Embryonic facial prominence (tissue), 1 donor: Measurements from ENCODE around the gene ALKBH7.
"Not testable (repeated sequence)": the region's sequence is repeated elsewhere in the genome, so short reads cannot be mapped to it uniquely, and the experiment has no call there.

Source experiments
- DNase-seq: peaks from one replicate; pipeline ENCODE4 v3.0.0-alpha.2; 2016; ENCODE audit errors: extremely low spot score

The ALKBH7 gene

DNA sequence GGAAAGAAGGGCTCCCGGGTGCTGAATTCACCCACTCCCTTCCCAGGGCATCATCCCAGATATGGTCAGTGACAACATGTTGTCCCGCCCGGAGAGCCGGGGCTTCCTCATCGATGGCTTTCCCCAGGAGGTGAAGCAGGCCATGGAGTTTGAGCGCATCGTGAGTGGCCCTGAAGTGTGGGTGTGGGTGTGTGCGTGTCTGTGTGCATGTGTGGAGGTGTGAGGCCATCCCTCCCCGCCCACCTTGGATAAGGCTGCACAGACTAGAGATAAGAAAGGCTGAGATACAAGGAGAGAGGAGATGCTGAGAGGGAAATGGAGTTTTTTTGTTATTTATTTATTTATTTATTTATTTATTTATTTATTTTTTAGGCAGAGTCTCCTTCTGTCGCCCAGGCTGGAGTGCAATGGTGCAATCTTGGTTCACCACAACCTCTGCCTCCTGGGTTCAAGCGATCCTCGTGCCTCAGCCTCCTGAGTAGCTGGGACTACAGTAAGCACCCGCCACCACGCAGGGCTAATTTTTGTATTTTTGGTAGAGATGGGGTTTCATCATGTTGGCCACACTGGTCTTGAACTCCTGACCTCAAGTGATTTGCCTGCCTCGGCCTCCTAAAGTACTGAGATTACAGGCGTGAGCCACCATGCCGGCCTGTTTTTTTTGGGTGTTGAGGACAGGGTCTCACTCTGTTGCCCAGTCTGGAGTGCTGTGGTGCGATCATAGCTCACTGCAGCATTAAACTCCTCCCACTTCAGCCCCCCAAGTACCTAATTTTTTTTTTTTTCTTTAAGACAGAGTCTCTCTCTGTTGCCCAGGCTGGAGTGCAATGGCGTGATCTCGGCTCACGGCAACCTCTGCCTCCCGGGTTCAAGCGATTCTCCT lies 27.7 kb downstream of the ALKBH7 start:
- DNase-seq, result not testable (repeated sequence)

GRCh38 chr19:6402058-6402457 lies 29.5 kb downstream of the ALKBH7 start:
- DNase-seq, result no peak

- DNase-seq, result peak; percentile 75
Observed at GRCh38 chr19:6402837-6403608, 30.4 kb downstream of the ALKBH7 start.

DNA sequence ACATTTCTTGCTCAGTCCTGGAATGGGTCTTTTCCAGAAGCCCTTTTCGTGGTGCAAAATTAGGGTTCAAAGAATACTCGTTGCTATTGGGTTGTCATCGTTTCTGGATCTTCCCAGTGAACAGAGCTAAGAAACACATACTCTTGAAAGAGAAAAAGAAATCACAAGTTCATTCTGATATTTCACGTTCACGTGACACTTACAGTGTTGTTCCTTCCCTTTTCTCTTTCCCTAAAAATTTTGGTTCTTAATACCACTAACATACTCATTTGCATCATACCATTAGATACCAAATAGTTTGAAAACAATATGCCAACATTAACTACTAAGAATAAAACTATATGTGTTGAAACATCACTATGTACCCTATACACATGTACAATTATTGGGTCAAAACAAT lies 33.8 kb downstream of the ALKBH7 start:
- DNase-seq, result no peak

- no peak for DNase-seq
Observed at GRCh38 chr19:6409346-6409745, 36.8 kb downstream of the ALKBH7 start.

DNA sequence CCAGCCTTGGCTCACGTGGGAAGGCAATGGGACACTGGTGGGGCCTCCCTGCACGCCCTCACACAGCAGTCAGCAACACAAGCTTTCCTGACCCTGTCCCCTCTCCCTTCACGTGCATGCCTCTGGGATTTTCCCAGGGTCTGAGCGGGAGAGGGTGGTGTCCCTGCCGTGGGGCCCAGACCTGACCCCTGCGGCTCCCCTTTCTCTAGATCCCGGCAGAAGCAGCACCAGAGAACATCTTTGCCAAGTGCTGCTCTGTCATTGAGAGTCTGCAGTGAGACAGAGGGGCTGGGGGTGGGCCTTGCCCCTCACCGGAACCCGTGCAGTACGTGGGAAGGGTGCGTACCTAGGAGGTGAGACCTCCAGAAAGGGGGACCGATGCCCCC lies 39.5 kb downstream of the ALKBH7 start:
- no peak for DNase-seq

- DNase-seq, result no peak
Observed at GRCh38 chr19:6412447-6413091, 40.0 kb downstream of the ALKBH7 start.

- DNase-seq, result no peak
Observed at GRCh38 chr19:6413291-6413690, 40.7 kb downstream of the ALKBH7 start.

- no peak for DNase-seq
Observed at GRCh38 chr19:6413721-6414643, 41.4 kb downstream of the ALKBH7 start.

- no peak for DNase-seq
Observed at GRCh38 chr19:6414793-6415590, 42.4 kb downstream of the ALKBH7 start.

- DNase-seq, result no peak
Observed at GRCh38 chr19:6415591-6416190, 43.1 kb downstream of the ALKBH7 start.

DNA sequence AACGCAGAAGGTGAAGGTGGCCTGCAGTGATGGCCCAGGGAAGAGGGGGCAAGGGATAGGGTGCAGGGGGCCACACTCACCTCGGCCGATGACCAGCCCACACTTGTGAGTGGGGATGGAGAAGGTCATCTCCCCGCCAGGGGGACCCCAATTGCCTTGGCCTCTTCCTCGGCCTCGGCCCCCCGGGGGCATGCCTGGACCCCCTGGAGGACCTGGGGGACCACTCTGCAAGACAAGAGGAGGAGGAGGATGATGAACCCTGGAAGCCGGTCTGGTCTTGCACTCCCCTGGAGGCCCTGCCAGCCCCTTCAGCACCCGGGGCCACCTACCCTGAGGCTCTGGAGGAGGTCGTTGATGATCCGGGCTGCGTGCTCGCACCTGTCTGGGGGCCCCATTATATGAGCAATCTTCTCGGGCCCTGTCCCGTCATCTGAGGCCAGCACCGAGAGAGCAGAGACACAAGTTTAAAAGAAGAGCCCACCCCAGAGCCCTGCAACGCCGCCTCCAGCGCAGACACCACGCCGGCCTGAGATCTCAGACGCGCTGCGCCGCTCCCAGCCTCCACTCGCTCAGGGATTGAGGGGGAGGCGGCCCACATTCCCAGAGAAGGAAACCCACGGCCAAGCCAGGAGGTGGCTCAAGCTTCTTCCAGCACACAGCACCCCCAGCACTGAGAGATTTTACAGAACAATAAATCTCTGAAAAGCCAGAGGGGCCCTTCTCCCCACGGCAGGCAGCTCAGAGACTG lies 44.2 kb downstream of the ALKBH7 start:
- no peak for DNase-seq

DNA sequence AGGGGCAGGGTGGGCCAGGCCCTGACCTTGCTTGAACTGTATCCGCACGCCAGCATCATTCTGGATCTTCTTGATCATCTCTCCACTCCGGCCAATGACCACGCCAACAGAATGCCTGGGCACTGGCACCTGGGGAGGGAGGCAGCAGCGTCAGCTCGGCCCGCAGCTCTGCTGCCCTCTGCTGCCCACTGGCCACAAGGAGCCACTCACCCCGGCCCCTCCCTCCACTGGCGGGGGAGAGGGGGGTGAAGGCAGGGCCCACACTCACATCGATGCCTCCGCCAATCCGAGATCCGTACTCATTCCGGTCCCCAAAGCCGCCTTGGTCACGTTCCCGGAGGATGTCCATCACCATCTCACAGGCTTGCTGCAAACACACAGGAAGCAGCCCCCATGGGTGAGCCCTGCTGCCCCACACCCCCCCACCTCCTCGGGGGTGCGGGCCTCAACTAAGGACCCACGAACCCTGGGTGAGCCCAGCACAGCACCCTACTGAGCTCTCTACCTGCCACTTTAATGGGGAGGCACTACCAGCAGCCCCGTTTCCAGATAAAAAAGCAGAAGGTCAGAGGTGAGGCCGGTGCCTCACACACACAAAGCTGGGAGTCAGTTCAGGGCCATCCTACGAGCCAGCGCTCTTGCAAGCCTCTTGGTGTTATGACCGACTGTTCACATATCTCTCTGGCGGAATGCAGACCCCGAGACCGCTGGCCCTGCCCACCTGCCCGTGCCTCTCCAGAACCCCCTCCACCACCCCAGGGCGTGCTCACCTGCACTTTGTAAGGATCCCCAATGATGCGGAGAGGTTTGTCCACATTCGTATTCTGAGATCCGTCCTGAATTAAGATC lies 45.3 kb downstream of the ALKBH7 start:
- no peak for DNase-seq

GRCh38 chr19:6418562-6418932 lies 46.0 kb downstream of the ALKBH7 start:
- DNase-seq, result no peak

DNA sequence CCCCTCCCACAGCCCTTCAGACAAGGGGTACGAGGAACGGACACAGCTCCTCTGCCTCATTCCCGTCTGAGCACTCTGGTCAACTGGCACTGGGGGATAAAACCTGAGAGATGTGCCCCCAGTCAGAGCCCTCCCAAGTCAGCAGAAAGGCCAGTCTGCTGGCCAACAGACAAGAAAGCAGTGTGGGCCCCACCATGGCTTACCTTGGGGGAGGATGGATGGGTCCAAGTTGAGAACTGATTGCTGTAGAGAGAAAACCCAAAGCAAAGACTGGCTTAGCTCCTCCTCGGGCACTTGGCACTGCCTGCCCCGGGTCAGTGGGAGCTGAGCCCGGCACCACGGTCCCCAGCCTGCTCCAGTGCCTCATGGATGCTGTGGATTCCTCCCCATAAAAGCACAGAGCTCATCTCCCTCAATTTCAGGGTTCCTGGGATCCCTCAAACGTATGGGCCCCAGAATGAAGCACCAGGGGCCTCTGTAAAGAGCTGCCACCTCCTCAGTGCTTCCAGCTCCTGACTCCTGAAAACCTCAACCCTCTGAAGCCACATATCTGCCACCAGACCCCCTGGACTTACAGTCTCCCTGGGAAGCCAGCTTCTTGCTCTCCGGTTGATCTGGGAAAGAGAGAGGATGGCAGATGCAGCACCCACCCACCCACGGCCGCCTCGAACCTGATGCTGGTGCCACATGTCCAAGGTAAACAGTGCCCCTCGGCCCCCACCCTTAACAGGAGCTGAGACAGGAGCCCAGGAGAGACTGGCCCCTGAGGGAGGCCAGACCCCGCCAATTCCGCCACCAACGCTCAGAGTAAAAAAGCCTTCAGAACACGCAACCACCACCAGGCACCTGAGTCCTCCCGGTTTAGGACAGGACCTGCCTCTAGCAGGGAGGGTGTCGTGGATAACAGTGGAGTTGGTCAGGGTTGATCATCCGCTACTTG lies 48.8 kb downstream of the ALKBH7 start:
- no peak for DNase-seq

DNA sequence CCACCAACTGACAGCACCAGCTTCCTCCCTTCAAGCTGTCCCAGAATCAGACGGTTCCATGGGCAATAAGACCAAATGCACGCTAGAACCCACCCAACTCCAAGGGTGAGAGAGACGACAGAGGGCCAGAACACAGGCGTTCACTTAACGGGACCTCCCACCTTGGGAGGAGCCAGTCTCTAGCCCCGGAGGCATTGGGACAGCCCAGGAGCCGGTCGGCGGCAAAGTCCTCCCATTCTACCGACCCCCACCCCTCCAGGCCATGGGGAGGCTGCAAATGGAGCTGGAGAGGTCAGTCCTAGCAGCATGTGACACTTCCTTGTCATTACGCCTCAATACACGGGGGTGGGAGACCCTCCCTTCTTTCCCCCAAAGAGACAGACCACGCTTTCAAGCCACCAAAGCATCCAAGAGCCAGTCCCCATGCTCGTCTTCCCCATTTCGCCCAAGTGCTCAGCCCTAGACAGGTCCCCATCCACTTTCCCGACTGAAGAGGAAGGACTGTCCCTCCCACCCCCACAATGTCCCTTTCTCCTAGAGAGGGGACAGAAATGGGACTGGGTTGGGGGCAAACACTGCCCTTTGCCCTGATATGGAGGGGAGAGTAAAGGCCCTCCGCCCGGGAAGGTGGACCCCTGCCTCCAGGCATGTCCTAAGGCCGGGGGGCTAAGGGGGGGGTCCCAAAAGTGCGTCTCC lies 51.1 kb downstream of the ALKBH7 start:
- DNase-seq, result no peak
